Heart right ventricle (tissue), 16 donors: ENCODE measurements around the gene MRPL22. TPM values are rescaled to one million over a fixed set of nuclear protein-coding genes. Genes with fewer than 3 reads are reported as not detected.
A peak's percentile ranks its signal among the peaks of the same experiment; 100 is the strongest.

Experiments used
- ATAC-seq, 8 donors: fragments of 200-7000 bp; cut with Tn5 transposase; one replicate each; pipeline ENCODE4 v1.9.1; 2020; ENCODE audit warnings: mild to moderate bottlenecking in 8 of 8, moderate library complexity in 8 of 8, moderate number of reproducible peaks in 1 of 8
- DNase-seq, 2 donors: peaks; one replicate each; pipeline ENCODE4 v3.0.0-alpha.2; 2020
- H3K27ac ChIP-seq, 10 donors: fragments of 200-600 bp; sonication (generic) in 2 of 10; one replicate each; pipeline versions ENCODE4 v1.5.0 to v1.8.0; 2020 to 2022; ENCODE audit warnings: mild to moderate bottlenecking in 3 of 10
- H3K27me3 ChIP-seq, 7 donors: fragments of 200-600 bp; one replicate each; pipeline ENCODE4 v1.8.0; 2021 to 2022; ENCODE audit warnings: mild to moderate bottlenecking in 2 of 7
- H3K36me3 ChIP-seq, 9 donors: fragments of 200-600 bp; sonication (generic) in 1 of 9; one replicate each; pipeline versions ENCODE4 v1.5.0 to v1.8.0; 2020 to 2022; ENCODE audit warnings: mild to moderate bottlenecking in 2 of 9
- H3K4me1 ChIP-seq, 9 donors: fragments of 200-600 bp; sonication (generic) in 1 of 9; one replicate each; pipeline versions ENCODE4 v1.5.0 to v1.8.0; 2020 to 2022; ENCODE audit warnings: mild to moderate bottlenecking in 4 of 9
- H3K4me3 ChIP-seq, 10 donors: fragments of 200-600 bp; sonication (generic) in 2 of 10; one replicate each; pipeline versions ENCODE4 v1.5.0 to v1.8.0; 2020 to 2022; ENCODE audit warnings: mild to moderate bottlenecking in 7 of 10, moderate library complexity in 2 of 10
- H3K9me3 ChIP-seq, 11 donors: fragments of 200-600 bp in 10 of 11; sonication (generic) in 2 of 11; one replicate each; pipeline versions ENCODE4 v1.5.0 to v1.8.0; 2013 to 2022; ENCODE audit warnings: mild to moderate bottlenecking in 2 of 11, control low read depth in 1 of 11, moderate library complexity in 1 of 11
- WGBS, 2 donors: extraction: QIAGEN DNeasy Blood & Tissue Kit; methylation state at CpG; one replicate each; pipeline ENCODE4 v1.1.7; 2013; ENCODE audit warnings: inconsistent platforms in 1 of 2; 5-methylcytosine and 5-hydroxymethylcytosine counted together
- intact Hi-C, 10 donors: fragments of 100-400 bp; cut with DNase I; formaldehyde crosslinking; loops; one replicate each; pipeline versions ENCODE4 v1.11.1 to v1.14.2; 2022
- long read RNA-seq, 3 donors: library from polyadenylated mRNA; unstranded; transcript quantifications; one replicate each; pipeline ENCODE4 v2.0.0, GENCODE V29; 2020 to 2021
- polyA plus RNA-seq, 2 donors: library from polyadenylated mRNA; stranded (reverse); fragments of 200-250 nt; gene quantifications; one replicate each; pipeline ENCODE4 v1.2.3, GENCODE V29; 2013
- total RNA-seq, 10 donors: library from RNA; stranded (reverse); fragmentation: NEBNext Ultra II Directional in 3 of 10; extraction: Animal tissue kit (Norgen Biotek cat#: 25700) in 3 of 10; gene quantifications; one replicate each; pipeline versions ENCODE4 v1.2.1 to v1.2.4, GENCODE V29; 2021 to 2023
- TF ChIP-seq, protein P1 (sequence below), 9 donors: fragments of 200-600 bp; sonication (generic) in 2 of 9; IDR thresholded peaks; one replicate each; pipeline versions ENCODE4 v1.5.0 to v1.8.0; 2021 to 2022; ENCODE audit warnings: antibody characterized with exemption in 9 of 9, mild to moderate bottlenecking in 5 of 9, moderate library complexity in 1 of 9
- donor health status: Arrhythmogenic right ventricular cardiomyopathy.
- donor health status: ischemic (EF 13 %, LVEDD 7.1; RV severe dilation, severe dysfunction).
- donor health status: healthy with polysubstance abuse.
- donor health status: DM: no; HTN: yes; CAD: no.
- donor health status: DM: no; HTN: no; CAD: no.
- donor health status: ischemic (EF 25% LVEDD 6.9; RV normal size, moderate dysfunction).
- donor health status: ischemic (EF 25% LVEDD 5.7; RV mildly dilated, moderate dysfunction).
- donor health status: healthy.
- donor health status: DM: yes; HTN: yes; CAD: no.
- donor health status: Ischemic cardiomyopathy.
- donor health status: ischemic (EF 35%, LVEDD 5.7; RV mildly dilated, moderate dysfunction).
- donor health status: nonischemic (EF 11% LVEDD 7.7; RV severe dilation, severe dysfunction).
- donor health status: DM: yes; HTN: yes; CAD: no.
- donor health status: PGD.
- donor health status: ischemic (EF 29% LVEDD 5.4; RV normal size, mild dysfunction).
- donor health status: nonischemic (EF 23%, LVEDD 6.1; RV moderate dilation, normal function).

MRPL22 gene
- 10 to 100 TPM; 57.1 to 85.3 (median 70.5) TPM for total RNA-seq
- polyA plus RNA-seq, result 100 to 1,000 TPM; 106 to 109 TPM
- long read RNA-seq, donor 1, transcript MRPL22-207 (7 exons, 3,176 nt), result major isoform, 23 of 35 reads
- long read RNA-seq, donor 1, partial matches to known transcripts, result 5 of 35 reads
- long read RNA-seq, donor 1, other reads (novel, unspliced or antisense), result 3 of 35 reads
- long read RNA-seq, donor 2, transcript MRPL22-207 (7 exons, 3,176 nt), result major isoform, 38 of 59 reads
- long read RNA-seq, donor 2, partial matches to known transcripts, result 15 of 59 reads
- long read RNA-seq, donor 2, other reads (novel, unspliced or antisense), result 0 of 59 reads
- long read RNA-seq, donor 3, transcript MRPL22-207 (7 exons, 3,176 nt), result major isoform, 12 of 14 reads
- long read RNA-seq, donor 3, partial matches to known transcripts, result 0 of 14 reads
- long read RNA-seq, donor 3, other reads (novel, unspliced or antisense), result 0 of 14 reads

DNA sequence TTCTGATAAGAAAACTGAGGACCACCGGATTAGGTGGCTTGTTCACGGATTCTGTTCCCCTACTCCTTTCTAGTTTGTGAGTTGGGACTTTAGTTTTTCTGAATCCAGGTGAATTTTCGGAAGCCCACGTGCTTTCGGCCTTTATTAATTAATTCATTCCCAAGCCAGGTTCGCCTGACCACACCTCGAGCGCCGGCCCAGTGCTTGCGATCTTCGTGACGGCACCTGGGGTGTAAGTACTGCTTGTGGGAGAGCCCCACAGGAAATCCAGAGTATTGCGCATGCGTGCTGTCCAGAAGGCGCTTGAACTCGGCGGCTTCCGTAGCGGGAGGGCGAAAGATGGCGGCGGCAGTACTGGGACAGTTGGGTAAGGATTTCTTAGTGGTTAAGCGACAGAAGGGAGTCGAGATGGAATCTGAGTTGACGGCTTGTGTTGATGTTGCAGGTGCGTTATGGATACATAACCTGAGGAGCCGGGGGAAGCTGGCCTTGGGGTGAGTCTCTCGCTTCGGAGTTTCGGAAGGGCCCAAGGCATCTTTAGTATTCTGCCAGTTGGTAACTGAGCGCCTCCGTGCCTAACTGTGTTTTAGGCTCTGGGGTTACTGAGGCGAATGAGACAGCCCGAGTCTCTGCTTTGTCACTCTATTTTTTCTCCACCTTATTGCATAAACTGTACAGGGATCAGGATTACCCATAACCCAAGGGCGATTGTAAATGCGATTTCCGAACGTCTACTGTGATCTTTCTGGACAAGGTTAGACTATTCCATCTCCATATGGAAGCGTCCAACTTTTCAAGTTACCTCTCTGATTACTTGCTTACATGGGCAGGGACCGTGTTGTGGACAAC lies at the start of gene MRPL22:
Gene MRPL22, plus strand, starts transcription at position 302 of the 849 bp plus-strand sequence. Its CDS starts 38 bp downstream, at position 340.
- DNase-seq (peak; percentile 90 to 95), ATAC-seq (peak; percentile 57 to 92 (median 77))
- Histone ChIP-seq H3K36me3 (peaks cover 0 to 26% (median 0%) of the 10 kb centered on the region in 9 donors), H3K9me3 (no peaks in the 10 kb centered on the region), H3K27me3 (no peaks in the 10 kb centered on the region), H3K4me3 (peak within 1 kb of the TSS; percentile 55 to 90 (median 70)), H3K4me1 (peaks cover 0 to 63% (median 49%) of the 10 kb centered on the region in 9 donors), H3K27ac (peak within 1 kb of the TSS; percentile 54 to 89 (median 79))
- TF ChIP-seq, protein P1, sequence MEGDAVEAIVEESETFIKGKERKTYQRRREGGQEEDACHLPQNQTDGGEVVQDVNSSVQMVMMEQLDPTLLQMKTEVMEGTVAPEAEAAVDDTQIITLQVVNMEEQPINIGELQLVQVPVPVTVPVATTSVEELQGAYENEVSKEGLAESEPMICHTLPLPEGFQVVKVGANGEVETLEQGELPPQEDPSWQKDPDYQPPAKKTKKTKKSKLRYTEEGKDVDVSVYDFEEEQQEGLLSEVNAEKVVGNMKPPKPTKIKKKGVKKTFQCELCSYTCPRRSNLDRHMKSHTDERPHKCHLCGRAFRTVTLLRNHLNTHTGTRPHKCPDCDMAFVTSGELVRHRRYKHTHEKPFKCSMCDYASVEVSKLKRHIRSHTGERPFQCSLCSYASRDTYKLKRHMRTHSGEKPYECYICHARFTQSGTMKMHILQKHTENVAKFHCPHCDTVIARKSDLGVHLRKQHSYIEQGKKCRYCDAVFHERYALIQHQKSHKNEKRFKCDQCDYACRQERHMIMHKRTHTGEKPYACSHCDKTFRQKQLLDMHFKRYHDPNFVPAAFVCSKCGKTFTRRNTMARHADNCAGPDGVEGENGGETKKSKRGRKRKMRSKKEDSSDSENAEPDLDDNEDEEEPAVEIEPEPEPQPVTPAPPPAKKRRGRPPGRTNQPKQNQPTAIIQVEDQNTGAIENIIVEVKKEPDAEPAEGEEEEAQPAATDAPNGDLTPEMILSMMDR (IDR thresholded peaks at IDR 0.05), result peak in 1 of 9 donors; percentile 2
- 1 to 2% methylated on average over 40 of the region's 40 CpGs for WGBS, 2 donors
- intact Hi-C loops, result no loop called here

DNA sequence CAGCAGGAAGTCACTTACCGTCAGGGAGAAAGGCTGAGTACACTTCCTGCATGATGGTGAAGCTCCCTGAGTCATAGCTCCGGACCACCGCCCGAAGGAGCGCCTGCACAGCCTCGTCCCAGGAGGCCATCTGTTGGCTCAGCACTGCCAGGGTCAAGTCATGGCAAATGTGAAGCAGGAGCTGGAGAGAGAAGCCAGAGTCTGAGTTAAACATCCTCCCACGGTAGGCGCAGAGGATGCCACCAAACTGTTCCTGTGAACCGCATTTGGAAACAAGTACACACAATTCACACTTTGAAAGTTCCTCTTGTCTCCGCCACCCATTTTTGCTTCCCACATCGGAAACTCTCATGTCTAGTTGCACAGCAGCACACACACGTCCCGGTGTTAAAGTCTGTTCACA lies 48.5 kb upstream of the MRPL22 start:
- no peak overlapping the region for H3K27ac ChIP-seq
- H3K36me3 ChIP-seq, result peaks cover 3 to 100% (median 79%) of the 10 kb centered on the region in 9 donors
- H3K4me3 ChIP-seq, result no peak overlapping the region
- 74 to 81% methylated on average over 13 of the region's 13 CpGs for WGBS, 2 donors
- H3K4me1 ChIP-seq, result no peaks in the 10 kb centered on the region
- TF ChIP-seq, protein P1 (IDR thresholded peaks at IDR 0.05), result no peak
- ATAC-seq (peak in 4 of 8 donors; percentile 44 to 85 (median 52)), DNase-seq (peak in 1 of 2 donors; percentile 16)
- intact Hi-C loops, result loop anchor here in 1 of 10 donors (5.0 kb wide), 1 partner anchor 1885 kb away; no protein-coding TSS in a partner anchor
- peaks cover 0 to 11% (median 0%) of the 10 kb centered on the region in 11 donors for H3K9me3 ChIP-seq
- H3K27me3 ChIP-seq, result no peaks in the 10 kb centered on the region

DNA sequence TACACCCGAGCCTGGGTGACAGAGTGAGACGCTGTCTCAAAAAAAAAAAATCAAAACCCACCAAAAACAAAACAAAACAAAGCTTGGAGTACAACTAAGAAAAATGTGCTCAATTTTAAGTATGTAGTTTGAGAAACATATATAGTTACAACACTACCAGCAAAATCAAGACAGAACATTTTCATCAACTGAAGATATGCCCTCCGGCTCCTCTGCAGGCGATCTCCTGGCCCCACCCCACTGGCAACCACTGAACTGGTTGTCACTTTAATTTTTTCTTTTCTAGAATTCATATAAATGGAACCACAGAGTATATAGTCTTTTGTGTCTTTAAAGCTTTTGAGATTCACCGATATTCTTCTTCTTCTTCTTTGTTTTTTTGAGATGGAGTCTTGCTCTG lies 47.5 kb upstream of the MRPL22 start:
- peaks cover 3 to 100% (median 80%) of the 10 kb centered on the region in 9 donors for H3K36me3 ChIP-seq
- H3K27me3 ChIP-seq, result no peaks in the 10 kb centered on the region
- H3K4me1 ChIP-seq, result no peaks in the 10 kb centered on the region
- H3K27ac ChIP-seq, result no peak overlapping the region
- peaks cover 0 to 1% (median 0%) of the 10 kb centered on the region in 11 donors for H3K9me3 ChIP-seq
- H3K4me3 ChIP-seq, result no peak overlapping the region
- intact Hi-C loops, result loop anchor here in 1 of 10 donors (5.0 kb wide), 1 partner anchor 1886 kb away; no protein-coding TSS in a partner anchor
- TF ChIP-seq, protein P1 (IDR thresholded peaks at IDR 0.05), result no peak
- no peak for DNase-seq
- 85 to 89% methylated on average over 5 of the region's 5 CpGs for WGBS, 2 donors
- no peak for ATAC-seq
